Ectodermal cell (in vitro differentiated cells): ENCODE data around the gene FBXL19.
A peak's percentile ranks its signal among the peaks of the same experiment; 100 is the strongest.

ENCODE experiments used
- H3K27ac ChIP-seq: 2 replicates; pipeline ENCODE4 v1.7.0; 2013; ENCODE audit warnings: mild to moderate bottlenecking, low read depth, low read length; ENCODE audit not compliant: insufficient read depth, poor library complexity, severe bottlenecking
- H3K27me3 ChIP-seq: 2 replicates; pipeline ENCODE4 v1.7.0; 2013; ENCODE audit warnings: mild to moderate bottlenecking, low read length; ENCODE audit not compliant: insufficient read depth, control insufficient read depth, poor library complexity, severe bottlenecking
- H3K36me3 ChIP-seq: one replicate; pipeline ENCODE4 v1.7.0; 2013; ENCODE audit warnings: low read length; ENCODE audit not compliant: control insufficient read depth, insufficient read depth
- H3K4me1 ChIP-seq: one replicate; pipeline ENCODE4 v1.7.0; 2013; ENCODE audit warnings: low read length; ENCODE audit not compliant: control insufficient read depth, insufficient read depth
- H3K4me3 ChIP-seq: 2 replicates; pipeline ENCODE4 v1.7.0; 2013; ENCODE audit warnings: low read depth, low read length, control low read depth; ENCODE audit not compliant: insufficient read depth
- H3K9me3 ChIP-seq: 2 replicates; pipeline ENCODE4 v1.7.0; 2013; ENCODE audit warnings: mild to moderate bottlenecking, low read length, moderate library complexity; ENCODE audit not compliant: control insufficient read depth
- WGBS, 2 experiments: methylation state at CpG; one replicate each; pipeline ENCODE4 v1.1.7; 2013; ENCODE audit warnings: missing lambda C conversion rate in 2 of 2; 5-methylcytosine and 5-hydroxymethylcytosine counted together

The FBXL19 gene

GRCh38 chr16:30896261-30896888 lies 27.0 kb upstream of the FBXL19 start, which contains the start of gene CTF1:
Gene CTF1 (plus strand): TSS chr16:30896614. CDS start chr16:30896644, 30 bp downstream.
- H3K36me3 ChIP-seq, result no peaks in the 10 kb centered on the region

GRCh38 chr16:30896889-30897733 lies 26.3 kb upstream of the FBXL19 start:
- 20% methylated on average over 31 of the region's 31 CpGs for WGBS, 2 experiments
- Histone ChIP-seq H3K9me3 (no peaks in the 10 kb centered on the region), H3K4me3 (peak overlapping the region; percentile 39), H3K4me1 (peaks cover 14% of the 10 kb centered on the region), H3K27me3 (peaks cover 23% of the 10 kb centered on the region), H3K36me3 (no peaks in the 10 kb centered on the region), H3K27ac (peak overlapping the region; percentile 83)

More at GRCh38 chr16:30896261-30896888, 27.0 kb upstream of the FBXL19 start, which contains the start of gene CTF1:
- 1 to 2% methylated on average over 28 to 31 of the region's 31 CpGs for WGBS, 2 experiments
- H3K9me3 ChIP-seq, result no peaks in the 10 kb centered on the region
- H3K27me3 ChIP-seq, result peaks cover 18% of the 10 kb centered on the region
- peak within 1 kb of the TSS; percentile 39 for H3K4me3 ChIP-seq
- peak within 1 kb of the TSS; percentile 83 for H3K27ac ChIP-seq
- H3K4me1 ChIP-seq, result peaks cover 14% of the 10 kb centered on the region

GRCh38 chr16:30899794-30900193 lies 23.6 kb upstream of the FBXL19 start:
- H3K9me3 ChIP-seq, result no peaks in the 10 kb centered on the region
- no peak overlapping the region for H3K4me3 ChIP-seq
- no peaks in the 10 kb centered on the region for H3K36me3 ChIP-seq
- H3K4me1 ChIP-seq, result peaks cover 7% of the 10 kb centered on the region
- H3K27ac ChIP-seq, result no peak overlapping the region
- H3K27me3 ChIP-seq, result peaks cover 17% of the 10 kb centered on the region
- WGBS, 2 experiments, result 91 to 100% methylated on average over 2 of the region's 2 CpGs

- WGBS, 2 experiments, result 92 to 93% methylated on average over 5 of the region's 5 CpGs
- Histone ChIP-seq H3K36me3 (no peaks in the 10 kb centered on the region), H3K27me3 (peaks cover 12% of the 10 kb centered on the region), H3K4me1 (peaks cover 6% of the 10 kb centered on the region), H3K4me3 (no peak overlapping the region), H3K27ac (no peak overlapping the region), H3K9me3 (no peaks in the 10 kb centered on the region)
Observed at GRCh38 chr16:30900588-30900987, 22.8 kb upstream of the FBXL19 start.

GRCh38 chr16:30901201-30902028 lies 22.0 kb upstream of the FBXL19 start:
- peak overlapping the region; percentile 36 for H3K4me3 ChIP-seq
- H3K27ac ChIP-seq, result no peak overlapping the region
- no peaks in the 10 kb centered on the region for H3K9me3 ChIP-seq
- WGBS, 2 experiments, result 44 to 55% methylated on average over 3 to 6 of the region's 6 CpGs
- peaks cover 12% of the 10 kb centered on the region for H3K27me3 ChIP-seq
- H3K36me3 ChIP-seq, result no peaks in the 10 kb centered on the region
- H3K4me1 ChIP-seq, result no peaks in the 10 kb centered on the region

GRCh38 chr16:30902029-30902972 lies 21.1 kb upstream of the FBXL19 start:
- peak overlapping the region; percentile 41 for H3K4me3 ChIP-seq
- 11 to 12% methylated on average over 99 of the region's 99 CpGs for WGBS, 2 experiments

GRCh38 chr16:30903002-30903401 lies 20.4 kb upstream of the FBXL19 start:
- Histone ChIP-seq H3K4me1 (no peaks in the 10 kb centered on the region), H3K36me3 (no peaks in the 10 kb centered on the region), H3K27me3 (peaks cover 12% of the 10 kb centered on the region), H3K4me3 (no peak overlapping the region), H3K9me3 (no peaks in the 10 kb centered on the region), H3K27ac (no peak overlapping the region)
- 92 to 95% methylated on average over 4 of the region's 4 CpGs for WGBS, 2 experiments

More at GRCh38 chr16:30902029-30902972, 21.1 kb upstream of the FBXL19 start:
- no peaks in the 10 kb centered on the region for H3K9me3 ChIP-seq
- no peaks in the 10 kb centered on the region for H3K36me3 ChIP-seq
- H3K27me3 ChIP-seq, result peaks cover 12% of the 10 kb centered on the region
- H3K27ac ChIP-seq, result peak overlapping the region; percentile 55
- no peaks in the 10 kb centered on the region for H3K4me1 ChIP-seq

GRCh38 chr16:30903596-30903995 lies 19.8 kb upstream of the FBXL19 start:
- H3K36me3 ChIP-seq, result no peaks in the 10 kb centered on the region
- H3K27ac ChIP-seq, result no peak overlapping the region
- no peak overlapping the region for H3K4me3 ChIP-seq
- no peaks in the 10 kb centered on the region for H3K9me3 ChIP-seq
- H3K4me1 ChIP-seq, result no peaks in the 10 kb centered on the region
- 96 to 97% methylated on average over 4 of the region's 4 CpGs for WGBS, 2 experiments
- H3K27me3 ChIP-seq, result peaks cover 12% of the 10 kb centered on the region

- no peak overlapping the region for H3K4me3 ChIP-seq
Observed at GRCh38 chr16:30904114-30904780, 19.1 kb upstream of the FBXL19 start.

More at GRCh38 chr16:30904114-30904780, 19.1 kb upstream of the FBXL19 start:
- 96% methylated on average over 19 of the region's 19 CpGs for WGBS, 2 experiments
- H3K4me1 ChIP-seq, result no peaks in the 10 kb centered on the region
- no peak overlapping the region for H3K27ac ChIP-seq
- H3K36me3 ChIP-seq, result no peaks in the 10 kb centered on the region
- H3K27me3 ChIP-seq, result peaks cover 12% of the 10 kb centered on the region
- no peaks in the 10 kb centered on the region for H3K9me3 ChIP-seq
